Activated naive CD4-positive, alpha-beta T cell treated with anti-CD3 and anti-CD28 coated beads, Interleukin-2, amount 10 ng/mL, durations not matched to agents 7 days and 5 days (primary cell): ENCODE results near the gene KIAA1755.
A peak's percentile ranks its signal among the peaks of the same experiment; 100 is the strongest.

Experiments
- CTCF ChIA-PET: fragments of 350-600 bp; sonication (Branson Sonifier 250); formaldehyde crosslinking; loops from one replicate; lab custom pipeline; 2021; ENCODE audit warnings: antibody characterized with exemption; lab: Charles Lee
- DNase-seq: peaks from one replicate; pipeline ENCODE4 v3.0.0-alpha.2; 2020
- H3K27ac Mint-ChIP-seq: one replicate; pipeline ENCODE4 v1.8.0; 2021; ENCODE audit warnings: mild to moderate bottlenecking, moderate library complexity, mixed read lengths
- H3K27me3 Mint-ChIP-seq: one replicate; pipeline ENCODE4 v1.8.0; 2021; ENCODE audit warnings: mild to moderate bottlenecking, mixed read lengths
- H3K36me3 Mint-ChIP-seq: one replicate; pipeline ENCODE4 v1.8.0; 2021; ENCODE audit warnings: mixed read lengths
- H3K4me1 Mint-ChIP-seq: one replicate; pipeline ENCODE4 v1.8.0; 2021; ENCODE audit warnings: mixed read lengths
- H3K4me3 Mint-ChIP-seq: one replicate; pipeline ENCODE4 v1.8.0; 2021; ENCODE audit warnings: mild to moderate bottlenecking, moderate library complexity, mixed read lengths
- H3K9me3 Mint-ChIP-seq: one replicate; pipeline ENCODE4 v1.8.0; 2021; ENCODE audit warnings: mixed read lengths

Gene KIAA1755

GRCh38 chr20:38260378-38261053 lies at the start of gene KIAA1755:
Gene KIAA1755, minus strand, starts transcription at chr20:38260735. Its CDS starts 235 bp downstream, at chr20:38260500.
- no peaks in the 10 kb centered on the region for H3K36me3 Mint-ChIP-seq
- H3K27me3 Mint-ChIP-seq = peaks cover 51% of the 10 kb centered on the region
- no peak for DNase-seq
- H3K27ac Mint-ChIP-seq = no peak within 1 kb of the TSS
- no peaks in the 10 kb centered on the region for H3K9me3 Mint-ChIP-seq
- CTCF ChIA-PET = no interaction called here
- H3K4me3 Mint-ChIP-seq = no peak within 1 kb of the TSS
- no peaks in the 10 kb centered on the region for H3K4me1 Mint-ChIP-seq

- Mint-ChIP-seq H3K4me3 (no peak overlapping the region), H3K36me3 (no peaks in the 10 kb centered on the region), H3K27ac (no peak overlapping the region), H3K4me1 (peaks cover 9% of the 10 kb centered on the region), H3K27me3 (peaks cover 43% of the 10 kb centered on the region), H3K9me3 (no peaks in the 10 kb centered on the region)
- CTCF ChIA-PET = no interaction called here
- DNase-seq = no peak
Observed at GRCh38 chr20:38308447-38308846, 47.9 kb upstream of the KIAA1755 start.

- Mint-ChIP-seq H3K4me1 (peaks cover 12% of the 10 kb centered on the region), H3K4me3 (no peak overlapping the region), H3K27ac (no peak overlapping the region), H3K27me3 (peaks cover 47% of the 10 kb centered on the region), H3K9me3 (no peaks in the 10 kb centered on the region), H3K36me3 (no peaks in the 10 kb centered on the region)
- no peak for DNase-seq
- CTCF ChIA-PET = no interaction called here
Observed at GRCh38 chr20:38308047-38308438, 47.5 kb upstream of the KIAA1755 start.

GRCh38 chr20:38307371-38308046 lies 47.0 kb upstream of the KIAA1755 start:
- H3K9me3 Mint-ChIP-seq = no peaks in the 10 kb centered on the region
- DNase-seq = no peak
- CTCF ChIA-PET = no interaction called here
- H3K4me3 Mint-ChIP-seq = no peak overlapping the region
- peaks cover 12% of the 10 kb centered on the region for H3K4me1 Mint-ChIP-seq
- H3K27ac Mint-ChIP-seq = no peak overlapping the region
- peaks cover 51% of the 10 kb centered on the region for H3K27me3 Mint-ChIP-seq
- no peaks in the 10 kb centered on the region for H3K36me3 Mint-ChIP-seq

GRCh38 chr20:38306379-38306778 lies 45.8 kb upstream of the KIAA1755 start:
- peaks cover 12% of the 10 kb centered on the region for H3K4me1 Mint-ChIP-seq
- no peak overlapping the region for H3K27ac Mint-ChIP-seq
- H3K4me3 Mint-ChIP-seq = no peak overlapping the region
- DNase-seq = no peak
- H3K9me3 Mint-ChIP-seq = no peaks in the 10 kb centered on the region
- CTCF ChIA-PET = interaction anchor here (0.6 to 2.1 kb wide), 2 partner anchors 85 to 353 kb away, joined by 3 to 6 read pairs; no protein-coding TSS in a partner anchor
- no peaks in the 10 kb centered on the region for H3K36me3 Mint-ChIP-seq
- H3K27me3 Mint-ChIP-seq = peaks cover 55% of the 10 kb centered on the region

- Mint-ChIP-seq H3K36me3 (no peaks in the 10 kb centered on the region), H3K4me3 (no peak overlapping the region), H3K9me3 (no peaks in the 10 kb centered on the region), H3K4me1 (peaks cover 12% of the 10 kb centered on the region), H3K27ac (no peak overlapping the region), H3K27me3 (peaks cover 62% of the 10 kb centered on the region)
- CTCF ChIA-PET = interaction anchor here (2.1 kb wide), 1 partner anchor 84 kb away, joined by 6 read pairs; no protein-coding TSS in a partner anchor
- DNase-seq = no peak
Observed at GRCh38 chr20:38305541-38305940, 45.0 kb upstream of the KIAA1755 start.

- no peak overlapping the region for H3K27ac Mint-ChIP-seq
- CTCF ChIA-PET = interaction anchor here (2.1 kb wide), 1 partner anchor 84 kb away, joined by 6 read pairs; no protein-coding TSS in a partner anchor
- no peaks in the 10 kb centered on the region for H3K36me3 Mint-ChIP-seq
- no peak overlapping the region for H3K4me3 Mint-ChIP-seq
- DNase-seq = peak; percentile 39
- peaks cover 64% of the 10 kb centered on the region for H3K27me3 Mint-ChIP-seq
- peaks cover 12% of the 10 kb centered on the region for H3K4me1 Mint-ChIP-seq
- no peaks in the 10 kb centered on the region for H3K9me3 Mint-ChIP-seq
Observed at GRCh38 chr20:38304845-38305447, 44.4 kb upstream of the KIAA1755 start.

- Mint-ChIP-seq H3K27me3 (peaks cover 69% of the 10 kb centered on the region), H3K4me3 (no peak within 1 kb of the TSS), H3K4me1 (peaks cover 12% of the 10 kb centered on the region), H3K27ac (no peak within 1 kb of the TSS), H3K36me3 (no peaks in the 10 kb centered on the region), H3K9me3 (no peaks in the 10 kb centered on the region)
- CTCF ChIA-PET = no interaction called here
- no peak for DNase-seq
Observed at GRCh38 chr20:38303908-38304379, 43.4 kb upstream of the KIAA1755 start, which contains the start of gene BPI. Gene BPI, plus strand, starts transcription at chr20:38304156. Its CDS starts 68 bp downstream, at chr20:38304224.

- Mint-ChIP-seq H3K27me3 (peaks cover 68% of the 10 kb centered on the region), H3K4me1 (peaks cover 10% of the 10 kb centered on the region), H3K4me3 (no peak overlapping the region), H3K36me3 (no peaks in the 10 kb centered on the region), H3K9me3 (no peaks in the 10 kb centered on the region), H3K27ac (no peak overlapping the region)
- CTCF ChIA-PET = no interaction called here
- no peak for DNase-seq
Observed at GRCh38 chr20:38302786-38303185, 42.3 kb upstream of the KIAA1755 start.

- CTCF ChIA-PET = no interaction called here
- Mint-ChIP-seq H3K4me1 (peaks cover 10% of the 10 kb centered on the region), H3K36me3 (no peaks in the 10 kb centered on the region)
Observed at GRCh38 chr20:38301309-38301708, 40.8 kb upstream of the KIAA1755 start.

GRCh38 chr20:38300438-38300837 lies 39.9 kb upstream of the KIAA1755 start:
- H3K4me3 Mint-ChIP-seq = no peak overlapping the region
- no peaks in the 10 kb centered on the region for H3K36me3 Mint-ChIP-seq
- H3K27me3 Mint-ChIP-seq = peaks cover 69% of the 10 kb centered on the region
- H3K9me3 Mint-ChIP-seq = no peaks in the 10 kb centered on the region
- CTCF ChIA-PET = no interaction called here
- H3K4me1 Mint-ChIP-seq = peaks cover 10% of the 10 kb centered on the region
- no peak overlapping the region for H3K27ac Mint-ChIP-seq
- DNase-seq = no peak

More at GRCh38 chr20:38301309-38301708, 40.8 kb upstream of the KIAA1755 start:
- Mint-ChIP-seq H3K4me3 (no peak overlapping the region), H3K27me3 (peaks cover 64% of the 10 kb centered on the region), H3K27ac (no peak overlapping the region), H3K9me3 (no peaks in the 10 kb centered on the region)
- no peak for DNase-seq

- H3K4me1 Mint-ChIP-seq = peaks cover 10% of the 10 kb centered on the region
- no peak overlapping the region for H3K27ac Mint-ChIP-seq
- no peaks in the 10 kb centered on the region for H3K36me3 Mint-ChIP-seq
- H3K4me3 Mint-ChIP-seq = no peak overlapping the region
- H3K9me3 Mint-ChIP-seq = no peaks in the 10 kb centered on the region
- CTCF ChIA-PET = no interaction called here
- DNase-seq = no peak
- peaks cover 66% of the 10 kb centered on the region for H3K27me3 Mint-ChIP-seq
Observed at GRCh38 chr20:38299963-38300362, 39.4 kb upstream of the KIAA1755 start.

- Mint-ChIP-seq H3K4me1 (peaks cover 5% of the 10 kb centered on the region), H3K36me3 (no peaks in the 10 kb centered on the region), H3K4me3 (no peak overlapping the region), H3K9me3 (no peaks in the 10 kb centered on the region), H3K27ac (no peak overlapping the region), H3K27me3 (peaks cover 55% of the 10 kb centered on the region)
- DNase-seq = no peak
- CTCF ChIA-PET = no interaction called here
Observed at GRCh38 chr20:38298768-38299288, 38.3 kb upstream of the KIAA1755 start.
